ENCODE data around the gene GRN.

GRN gene

DNA sequence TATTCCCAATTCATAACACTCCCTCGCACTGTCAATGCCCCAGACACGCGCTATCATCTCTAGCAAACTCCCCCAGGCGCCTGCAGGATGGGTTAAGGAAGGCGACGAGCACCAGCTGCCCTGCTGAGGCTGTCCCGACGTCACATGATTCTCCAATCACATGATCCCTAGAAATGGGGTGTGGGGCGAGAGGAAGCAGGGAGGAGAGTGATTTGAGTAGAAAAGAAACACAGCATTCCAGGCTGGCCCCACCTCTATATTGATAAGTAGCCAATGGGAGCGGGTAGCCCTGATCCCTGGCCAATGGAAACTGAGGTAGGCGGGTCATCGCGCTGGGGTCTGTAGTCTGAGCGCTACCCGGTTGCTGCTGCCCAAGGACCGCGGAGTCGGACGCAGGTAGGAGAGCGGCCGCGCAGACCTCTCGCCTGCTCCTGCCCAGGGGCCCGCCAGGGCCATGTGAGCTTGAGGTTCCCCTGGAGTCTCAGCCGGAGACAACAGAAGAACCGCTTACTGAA is at the start of gene GRN:
GRN (plus strand) TSS at position 364 of the 515 bp plus-strand sequence. CDS start 3,863 bp downstream, outside the sequence.
- TF ChIP-seq, protein P1, sequence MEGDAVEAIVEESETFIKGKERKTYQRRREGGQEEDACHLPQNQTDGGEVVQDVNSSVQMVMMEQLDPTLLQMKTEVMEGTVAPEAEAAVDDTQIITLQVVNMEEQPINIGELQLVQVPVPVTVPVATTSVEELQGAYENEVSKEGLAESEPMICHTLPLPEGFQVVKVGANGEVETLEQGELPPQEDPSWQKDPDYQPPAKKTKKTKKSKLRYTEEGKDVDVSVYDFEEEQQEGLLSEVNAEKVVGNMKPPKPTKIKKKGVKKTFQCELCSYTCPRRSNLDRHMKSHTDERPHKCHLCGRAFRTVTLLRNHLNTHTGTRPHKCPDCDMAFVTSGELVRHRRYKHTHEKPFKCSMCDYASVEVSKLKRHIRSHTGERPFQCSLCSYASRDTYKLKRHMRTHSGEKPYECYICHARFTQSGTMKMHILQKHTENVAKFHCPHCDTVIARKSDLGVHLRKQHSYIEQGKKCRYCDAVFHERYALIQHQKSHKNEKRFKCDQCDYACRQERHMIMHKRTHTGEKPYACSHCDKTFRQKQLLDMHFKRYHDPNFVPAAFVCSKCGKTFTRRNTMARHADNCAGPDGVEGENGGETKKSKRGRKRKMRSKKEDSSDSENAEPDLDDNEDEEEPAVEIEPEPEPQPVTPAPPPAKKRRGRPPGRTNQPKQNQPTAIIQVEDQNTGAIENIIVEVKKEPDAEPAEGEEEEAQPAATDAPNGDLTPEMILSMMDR (IDR thresholded peaks at IDR 0.05; ENCODE audit: insufficient read depth, low read depth, low read length, missing control alignments): no peak
- peak within 1 kb of the TSS; percentile 99 for H3K4me3 ChIP-seq (ENCODE audit: low read length)
- peak; percentile 99 for DNase-seq (ENCODE audit: low read depth)

GRCh38 chr17:44297975-44298374 is 47.1 kb upstream of the GRN start:
- H3K4me3 ChIP-seq (ENCODE audit: low read length): no peak overlapping the region
- TF ChIP-seq, protein P1 (IDR thresholded peaks at IDR 0.05; ENCODE audit: insufficient read depth, low read depth, low read length, missing control alignments): no peak
- DNase-seq (ENCODE audit: low read depth): peak; percentile 87

DNA sequence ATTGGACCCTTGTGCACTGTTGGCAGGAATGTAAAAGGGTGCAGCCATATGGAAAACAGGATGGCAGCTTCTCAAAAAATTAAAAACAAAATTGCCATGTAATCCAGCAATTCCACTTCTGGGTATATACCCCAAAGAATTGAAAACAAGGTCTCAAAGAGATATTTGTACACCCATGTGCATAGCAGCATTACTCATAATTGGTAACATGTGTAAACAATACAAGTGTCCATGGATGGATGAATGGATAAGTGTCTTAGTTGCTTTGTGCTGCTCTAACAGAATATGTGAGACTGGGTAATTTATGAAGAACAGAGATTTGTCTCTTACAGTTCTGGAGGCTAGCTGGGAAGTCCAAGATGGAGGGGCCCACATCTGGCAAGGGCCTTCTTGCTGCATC is 40.5 kb upstream of the GRN start:
- DNase-seq (ENCODE audit: low read depth): no peak
- TF ChIP-seq, protein P1 (IDR thresholded peaks at IDR 0.05; ENCODE audit: insufficient read depth, low read depth, low read length, missing control alignments): no peak
- H3K4me3 ChIP-seq (ENCODE audit: low read length): no peak overlapping the region

DNA sequence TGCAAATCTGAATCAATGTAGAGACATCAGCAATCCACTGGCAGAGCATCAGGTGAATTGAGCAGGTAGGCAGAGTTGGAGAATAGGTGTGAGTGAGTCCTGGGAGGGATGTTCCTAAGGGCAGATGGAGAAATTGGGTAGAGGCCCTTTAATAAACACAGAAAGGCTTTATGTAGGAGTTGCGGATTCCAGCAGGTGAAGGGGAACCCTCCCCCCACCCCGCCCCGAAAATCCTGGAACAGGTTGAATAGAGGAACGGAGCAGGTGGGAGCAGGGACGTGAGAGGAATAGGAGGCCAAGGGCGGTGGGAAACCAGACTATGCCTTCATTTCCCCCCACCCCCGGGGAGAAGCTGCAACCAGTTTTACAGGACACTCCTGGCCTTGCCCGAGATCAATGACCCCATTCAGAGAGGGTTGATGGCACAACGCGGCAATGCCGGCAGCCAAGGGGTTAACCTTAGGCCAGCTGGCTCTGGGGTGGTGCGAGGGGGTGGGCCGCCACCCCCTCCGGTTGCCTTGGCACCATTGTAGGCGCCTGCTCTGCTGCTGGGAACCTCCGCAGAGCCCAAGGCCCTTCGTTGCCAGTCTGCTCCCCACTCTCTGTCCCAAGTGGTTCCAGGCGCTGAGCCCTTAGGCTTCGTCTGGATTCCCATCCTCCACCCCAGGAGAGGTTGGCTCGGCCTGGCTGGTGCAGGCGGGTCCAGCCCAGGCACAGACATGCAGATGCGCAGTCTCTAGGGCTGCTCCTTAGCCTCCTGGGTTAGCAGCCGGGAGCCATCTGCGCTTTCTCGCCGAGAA is 37.5 kb upstream of the GRN start:
- TF ChIP-seq, protein P1 (IDR thresholded peaks at IDR 0.05; ENCODE audit: insufficient read depth, low read depth, low read length, missing control alignments): no peak
- H3K4me3 ChIP-seq (ENCODE audit: low read length): peak overlapping the region; percentile 49
- DNase-seq (ENCODE audit: low read depth): peak; percentile 75

GRCh38 chr17:44308320-44308818 is 36.7 kb upstream of the GRN start, which contains the start of gene RUNDC3A:
RUNDC3A (plus strand) TSS chr17:44308601; CDS start chr17:44308833, 232 bp downstream.
- peak within 1 kb of the TSS; percentile 49 for H3K4me3 ChIP-seq (ENCODE audit: low read length)
- DNase-seq (ENCODE audit: low read depth): peak; percentile 84
- TF ChIP-seq, protein P1 (IDR thresholded peaks at IDR 0.05; ENCODE audit: insufficient read depth, low read depth, low read length, missing control alignments): no peak

DNA sequence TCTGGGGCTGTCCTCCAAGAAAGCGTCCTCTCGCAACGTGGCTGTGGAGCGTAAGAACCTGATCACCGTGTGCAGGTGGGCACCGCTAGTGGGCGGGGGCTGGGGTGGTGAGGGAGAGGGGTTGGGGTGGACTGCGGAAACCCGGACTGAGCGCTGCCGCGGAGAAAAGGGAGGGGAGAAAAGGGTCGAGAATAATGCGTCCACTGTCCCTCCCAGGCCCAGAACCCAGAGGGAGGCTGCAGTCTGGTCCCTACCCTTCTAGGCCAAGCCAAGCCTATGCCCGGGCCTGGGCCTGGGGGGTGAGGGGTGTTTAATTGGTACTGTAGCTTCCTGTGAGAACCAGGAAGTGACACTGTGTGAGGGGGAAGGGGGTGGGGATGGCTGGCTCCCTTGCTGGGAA is 36.2 kb upstream of the GRN start:
- DNase-seq (ENCODE audit: low read depth): no peak
- TF ChIP-seq, protein P1 (IDR thresholded peaks at IDR 0.05; ENCODE audit: insufficient read depth, low read depth, low read length, missing control alignments): no peak
- no peak overlapping the region for H3K4me3 ChIP-seq (ENCODE audit: low read length)

All from epithelial cell of esophagus (primary cell).